ENCODE measurements around the gene GCM1.
"Not testable (repeated sequence)": the region's sequence is repeated elsewhere in the genome, so short reads cannot be mapped to it uniquely, and the experiment has no call there.

GCM1 gene

GRCh38 chr6:53148684-53149083 is at the start of gene GCM1:
Gene GCM1, minus strand, starts transcription at chr6:53148841. Its CDS starts 3,209 bp downstream, at chr6:53145632.
- DNase-seq, result no peak

GRCh38 chr6:53197553-53197952 is 48.9 kb upstream of the GCM1 start:
- DNase-seq, result no peak

GRCh38 chr6:53195048-53195447 is 46.4 kb upstream of the GCM1 start:
- DNase-seq, result no peak

- DNase-seq, result no peak
Measured at GRCh38 chr6:53192682-53193188, 44.1 kb upstream of the GCM1 start.

GRCh38 chr6:53189554-53189953 is 40.9 kb upstream of the GCM1 start:
- no peak for DNase-seq

- DNase-seq, result no peak
Measured at GRCh38 chr6:53188833-53189232, 40.2 kb upstream of the GCM1 start.

- no peak for DNase-seq
Measured at GRCh38 chr6:53180678-53181077, 32.0 kb upstream of the GCM1 start.

- peak in 2 of 3 donors; percentile 13 to 14 for DNase-seq
Measured at GRCh38 chr6:53179961-53180651, 31.5 kb upstream of the GCM1 start.

GRCh38 chr6:53178837-53179432 is 30.3 kb upstream of the GCM1 start:
- no peak for DNase-seq

GRCh38 chr6:53175027-53175426 is 26.4 kb upstream of the GCM1 start:
- no peak for DNase-seq

GRCh38 chr6:53172468-53172803 is 23.8 kb upstream of the GCM1 start:
- no peak for DNase-seq

- peak; percentile 89 to 93 (median 91) for DNase-seq
Measured at GRCh38 chr6:53171605-53172467, 23.2 kb upstream of the GCM1 start.

- DNase-seq, result peak; percentile 36 to 64 (median 48)
Measured at GRCh38 chr6:53168516-53169267, 20.1 kb upstream of the GCM1 start.

GRCh38 chr6:53165293-53165692 is 16.7 kb upstream of the GCM1 start:
- DNase-seq, result no peak

GRCh38 chr6:53162606-53163005 is 14.0 kb upstream of the GCM1 start:
- peak; percentile 35 to 53 (median 52) for DNase-seq

GRCh38 chr6:53161481-53162009 is 12.9 kb upstream of the GCM1 start:
- DNase-seq, result no peak

GRCh38 chr6:53159558-53159957 is 10.9 kb upstream of the GCM1 start:
- DNase-seq, result no peak

- not testable (repeated sequence) for DNase-seq
Measured at GRCh38 chr6:53158076-53158475, 9.4 kb upstream of the GCM1 start.

GRCh38 chr6:53155279-53155678 is 6.6 kb upstream of the GCM1 start:
- not testable (repeated sequence) for DNase-seq

GRCh38 chr6:53154794-53155193 is 6.2 kb upstream of the GCM1 start:
- no peak for DNase-seq

GRCh38 chr6:53154071-53154470 is 5.4 kb upstream of the GCM1 start:
- DNase-seq, result no peak

GRCh38 chr6:53152576-53152975 is 3.9 kb upstream of the GCM1 start:
- DNase-seq, result no peak

GRCh38 chr6:53151676-53152075 is 3.0 kb upstream of the GCM1 start:
- peak in 2 of 3 donors; percentile 27 to 30 for DNase-seq

Data from suppressor macrophage treated with lipopolysaccharide for 1 hour (primary cell).